ENCODE data around the gene TLCD3B. TPM values are rescaled to one million over a fixed set of nuclear protein-coding genes. Genes with fewer than 3 reads are reported as not detected.

TLCD3B gene
- total RNA-seq, 1 experiment from 2014 or later, result 20.9 TPM

DNA sequence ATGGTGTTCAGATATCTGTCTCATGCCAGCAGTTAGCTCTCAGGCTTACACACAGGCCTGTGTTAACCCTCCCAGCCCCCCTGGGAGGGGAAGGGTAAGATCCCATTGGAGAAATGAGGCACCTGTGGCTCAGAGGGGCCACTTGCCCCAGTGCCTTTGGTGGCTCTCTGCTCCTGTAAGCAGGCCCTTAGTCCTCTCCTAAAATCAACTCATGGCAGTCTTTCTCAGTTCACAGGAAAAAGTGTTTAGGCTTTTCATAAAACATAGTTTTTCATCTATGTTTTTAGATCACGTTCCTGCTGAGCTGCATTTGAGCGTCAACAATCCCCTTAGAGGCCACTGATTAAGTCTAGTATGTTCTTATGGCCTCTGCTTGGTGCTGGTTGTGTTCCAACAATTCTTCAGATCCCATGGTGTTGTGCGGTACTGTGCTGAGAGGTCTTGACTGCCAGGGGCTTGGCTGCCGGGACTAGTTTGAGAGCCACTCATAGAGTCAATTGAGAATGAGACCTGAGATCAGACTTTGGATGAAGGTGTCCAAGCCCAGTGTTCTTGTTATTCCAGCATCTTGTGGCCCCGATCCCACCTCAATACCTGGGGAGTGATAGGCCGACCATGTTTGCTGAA is 46.8 kb downstream of the TLCD3B start:
- H3K27me3 Mint-ChIP-seq (ENCODE audit: low read depth), result no peaks in the 10 kb centered on the region
- Histone ChIP-seq H2BK120ac (ENCODE audit: low read depth, low read length, poor library complexity, severe bottlenecking) (no peak overlapping the region), H2AFZ (ENCODE audit: low read length) (no peak overlapping the region), H2BK20ac (ENCODE audit: low read depth, low read length, poor library complexity, severe bottlenecking) (no peak overlapping the region), H3K79me1 (ENCODE audit: insufficient read depth, low read depth, low read length, poor library complexity, severe bottlenecking) (no peaks in the 10 kb centered on the region), H3K4me2 (ENCODE audit: insufficient read depth, insufficient read length, low read length) (no peak overlapping the region), H4K8ac (replicated peaks; ENCODE audit: insufficient read length, low read depth, low read length) (no peak overlapping the region), H3K27me3 (ENCODE audit: insufficient read depth, low read length) (no peaks in the 10 kb centered on the region), H3K27ac (ENCODE audit: insufficient read length, low read depth, low read length) (no peak overlapping the region), H3K4ac (ENCODE audit: low read depth, low read length) (no peak overlapping the region), H4K5ac (ENCODE audit: insufficient read length, low read depth, low read length) (no peak overlapping the region), H3K4me1 (ENCODE audit: insufficient read depth, low read length) (no peaks in the 10 kb centered on the region), H3K79me2 (ENCODE audit: insufficient read depth, low read length) (no peaks in the 10 kb centered on the region), H3K56ac (ENCODE audit: insufficient read length, low read depth, low read length) (no peak overlapping the region), H2AK5ac (ENCODE audit: insufficient read length, low read length) (no peak overlapping the region), H4K20me1 (ENCODE audit: control insufficient read depth, insufficient read depth, insufficient read length) (no peaks in the 10 kb centered on the region), H3K14ac (ENCODE audit: insufficient read depth, low read length) (no peak overlapping the region), H2BK5ac (ENCODE audit: insufficient read length, low read length) (no peak overlapping the region), H2BK12ac (ENCODE audit: insufficient read length, low read depth, low read length) (no peak overlapping the region), H3T11ph (ENCODE audit: low read length) (no peak overlapping the region), H3K9ac (ENCODE audit: extremely low read depth, insufficient read length, low read length) (no peak overlapping the region), H3K23me2 (ENCODE audit: insufficient read length, low read depth, low read length, poor library complexity, severe bottlenecking) (no peaks in the 10 kb centered on the region), H3K9me3 (ENCODE audit: control insufficient read depth, low read depth, low read length) (no peaks in the 10 kb centered on the region), H3K18ac (ENCODE audit: insufficient read length, low read depth, low read length) (no peak overlapping the region), H2BK15ac (ENCODE audit: low read depth, low read length) (no peak overlapping the region), H4K91ac (ENCODE audit: insufficient read length, low read depth, low read length) (no peak overlapping the region), H3K23ac (ENCODE audit: insufficient read length, low read depth, low read length) (no peak overlapping the region)
- no peak for TF ChIP-seq CTCF (conservative IDR thresholded peaks at IDR 0.05)
- no peak overlapping the region for H3K4me3 Mint-ChIP-seq
- DNase-seq, result no peak
- H3K4me1 Mint-ChIP-seq, result no peaks in the 10 kb centered on the region
- H3K27ac Mint-ChIP-seq, result no peak overlapping the region
- H3K9me3 Mint-ChIP-seq, result no peaks in the 10 kb centered on the region
- no CpG with 5 or more reads among the region's 6 CpGs for WGBS (ENCODE audit: extremely low coverage, insufficient read length, low lambda C conversion rate)
- H3K36me3 Mint-ChIP-seq (ENCODE audit: insufficient read depth in 1 of 3, low read depth in 3 of 3), result peaks cover 53 to 87% (median 80%) of the 10 kb centered on the region in 3 experiments

Measured in H9 (cell line).